Caki2 (cell line): ENCODE measurements around the gene LRCH1. TPM values are rescaled to one million over a fixed set of nuclear protein-coding genes. Genes with fewer than 3 reads are reported as not detected.

Source experiments
- DNase-seq: peaks from one replicate; pipeline ENCODE4 v3.0.0-alpha.2; 2015; ENCODE audit warnings: low read depth
- in situ Hi-C: cut with HindIII; loops from 2 replicates; pipeline ENCODE4 v1.10.0; 2016; ENCODE audit warnings: low sequenced_read_pairs, low pct_unique_long_range_greater_than_20kb, mixed read lengths
- total RNA-seq: library from RNA; depleted of rRNA; stranded (reverse); fragments of >200 nt; shearing (Covaris generic); gene quantifications from 2 replicates; pipeline ENCODE4 v1.2.3, GENCODE V29; 2014; ENCODE audit warnings: low replicate concordance

The LRCH1 gene
- total RNA-seq, 1 experiment from 2014 or later: 5.4 TPM

- in situ Hi-C loops: no loop called here
- DNase-seq: no peak
These were observed 112.9 kb downstream of the LRCH1 start for GRCh38 chr13:46665633-46666482.

- no peak for DNase-seq
- in situ Hi-C loops: no loop called here
These were observed 113.9 kb downstream of the LRCH1 start for GRCh38 chr13:46666727-46667456.

GRCh38 chr13:46667687-46668281 lies 114.8 kb downstream of the LRCH1 start:
- DNase-seq: no peak
- in situ Hi-C loops: no loop called here

GRCh38 chr13:46668302-46668720 lies 115.3 kb downstream of the LRCH1 start:
- in situ Hi-C loops: no loop called here
- DNase-seq: no peak

- DNase-seq: no peak
- in situ Hi-C loops: no loop called here
These were observed 116.1 kb downstream of the LRCH1 start for GRCh38 chr13:46668931-46669525.

GRCh38 chr13:46672338-46673090 lies 119.5 kb downstream of the LRCH1 start:
- DNase-seq: no peak
- in situ Hi-C loops: no loop called here

- DNase-seq: no peak
- in situ Hi-C loops: no loop called here
These were observed 122.0 kb downstream of the LRCH1 start for GRCh38 chr13:46675016-46675415.

GRCh38 chr13:46676378-46676725 lies 123.4 kb downstream of the LRCH1 start:
- no peak for DNase-seq
- in situ Hi-C loops: no loop called here

- in situ Hi-C loops: no loop called here
- no peak for DNase-seq
These were observed 126.6 kb downstream of the LRCH1 start for GRCh38 chr13:46679369-46680120.

- DNase-seq: no peak
- in situ Hi-C loops: no loop called here
These were observed 129.0 kb downstream of the LRCH1 start for GRCh38 chr13:46682015-46682414.

- no peak for DNase-seq
- in situ Hi-C loops: no loop called here
These were observed 129.7 kb downstream of the LRCH1 start for GRCh38 chr13:46682707-46683106.

GRCh38 chr13:46683676-46684260 lies 130.8 kb downstream of the LRCH1 start:
- DNase-seq: no peak
- in situ Hi-C loops: no loop called here

GRCh38 chr13:46684287-46685001 lies 131.5 kb downstream of the LRCH1 start:
- in situ Hi-C loops: no loop called here

GRCh38 chr13:46685006-46685730 lies 132.2 kb downstream of the LRCH1 start:
- in situ Hi-C loops: no loop called here
- no peak for DNase-seq

More at GRCh38 chr13:46684287-46685001, 131.5 kb downstream of the LRCH1 start:
- DNase-seq: no peak

- in situ Hi-C loops: no loop called here
- DNase-seq: no peak
These were observed 133.2 kb downstream of the LRCH1 start for GRCh38 chr13:46686171-46686570.

GRCh38 chr13:46687810-46688209 lies 134.8 kb downstream of the LRCH1 start:
- in situ Hi-C loops: no loop called here

More at GRCh38 chr13:46687810-46688209, 134.8 kb downstream of the LRCH1 start:
- peak; percentile 22 for DNase-seq
